ENCODE results near the gene PNMA1. TPM values are rescaled to one million over a fixed set of nuclear protein-coding genes. Genes with fewer than 3 reads are reported as not detected.

The PNMA1 gene
- total RNA-seq, 1 experiment from 2014 or later = 43.3 TPM

DNA sequence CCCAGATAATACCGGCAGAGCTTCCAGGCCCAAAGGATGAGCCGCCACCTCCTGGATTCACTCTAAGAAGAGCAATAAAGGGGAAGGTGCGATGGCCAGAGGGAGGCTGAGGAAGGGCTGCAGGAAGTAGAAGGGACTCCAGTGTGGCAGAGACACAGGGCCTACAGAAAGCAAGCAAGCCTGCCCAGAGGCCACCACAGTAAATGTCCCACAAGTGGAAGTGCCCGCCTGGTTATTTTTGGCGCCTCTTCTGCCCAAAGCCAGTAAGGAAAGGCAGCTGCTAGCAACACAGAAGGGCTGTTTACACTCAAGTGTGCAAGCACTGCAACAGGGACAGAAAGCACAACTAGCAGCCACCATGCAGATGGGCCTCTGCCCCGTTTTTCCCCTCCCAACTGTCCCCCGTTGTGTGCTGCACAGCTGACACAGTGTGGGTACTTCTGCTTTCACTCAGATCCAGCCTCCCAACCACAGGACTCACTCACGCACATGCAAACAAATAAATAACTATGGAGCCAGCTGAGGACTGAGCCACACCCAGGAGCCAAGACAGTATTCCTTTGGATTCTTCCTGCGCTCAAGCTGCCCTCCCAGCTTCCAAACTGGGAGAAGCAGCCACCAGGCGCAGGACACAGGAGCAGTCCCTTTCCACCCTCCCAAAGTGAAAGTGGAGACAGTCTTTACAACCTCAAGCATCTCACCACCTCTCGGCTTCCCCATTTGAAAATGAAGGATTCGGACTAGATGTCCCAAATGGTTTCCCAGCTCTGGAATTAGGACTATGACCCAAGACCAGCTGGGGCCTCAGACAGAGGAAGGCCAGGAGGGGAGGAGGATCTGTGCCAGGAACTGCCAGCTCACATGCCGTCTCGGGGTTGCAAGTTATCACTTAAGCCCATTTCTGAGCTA lies 40.0 kb upstream of the PNMA1 start:
- BruUV-seq (replicated peaks) = no TSS peak
- H3K27ac Mint-ChIP-seq (ENCODE audit: low read depth, unreplicated experiment) = peak overlapping the region; percentile 89
- CTCF ChIA-PET = interaction anchor here (0.5 to 6.5 kb wide), 17 partner anchors 9 to 258 kb away, joined by 3 to 58 read pairs (median 4); no protein-coding TSS in a partner anchor
- H3K4me1 Mint-ChIP-seq (ENCODE audit: insufficient read depth, unreplicated experiment) = peaks cover 71% of the 10 kb centered on the region
- H3K27me3 Mint-ChIP-seq (ENCODE audit: insufficient read depth, unreplicated experiment) = no peaks in the 10 kb centered on the region
- H3K36me3 Mint-ChIP-seq (ENCODE audit: insufficient read depth, unreplicated experiment) = peaks cover 30% of the 10 kb centered on the region
- POLR2A ChIA-PET = interaction anchor here (0.7 to 12.5 kb wide), 19 partner anchors 11 to 264 kb away, joined by 3 to 480 read pairs (median 23); partner anchors contain the start of genes PNMA1, PTGR2 and ZNF410
- intact Hi-C loops (cut with micrococcal nuclease) = loop anchor here (1.0 to 5.0 kb wide), 2 partner anchors 26 to 33 kb away; no protein-coding TSS in a partner anchor
- H3K9me3 Mint-ChIP-seq (ENCODE audit: unreplicated experiment) = no peaks in the 10 kb centered on the region
- H3K4me3 Mint-ChIP-seq (ENCODE audit: unreplicated experiment) = peak overlapping the region; percentile 86
- DNase-seq (ENCODE audit: unreplicated experiment) = peak; percentile 48
- TF ChIP-seq, protein P1, sequence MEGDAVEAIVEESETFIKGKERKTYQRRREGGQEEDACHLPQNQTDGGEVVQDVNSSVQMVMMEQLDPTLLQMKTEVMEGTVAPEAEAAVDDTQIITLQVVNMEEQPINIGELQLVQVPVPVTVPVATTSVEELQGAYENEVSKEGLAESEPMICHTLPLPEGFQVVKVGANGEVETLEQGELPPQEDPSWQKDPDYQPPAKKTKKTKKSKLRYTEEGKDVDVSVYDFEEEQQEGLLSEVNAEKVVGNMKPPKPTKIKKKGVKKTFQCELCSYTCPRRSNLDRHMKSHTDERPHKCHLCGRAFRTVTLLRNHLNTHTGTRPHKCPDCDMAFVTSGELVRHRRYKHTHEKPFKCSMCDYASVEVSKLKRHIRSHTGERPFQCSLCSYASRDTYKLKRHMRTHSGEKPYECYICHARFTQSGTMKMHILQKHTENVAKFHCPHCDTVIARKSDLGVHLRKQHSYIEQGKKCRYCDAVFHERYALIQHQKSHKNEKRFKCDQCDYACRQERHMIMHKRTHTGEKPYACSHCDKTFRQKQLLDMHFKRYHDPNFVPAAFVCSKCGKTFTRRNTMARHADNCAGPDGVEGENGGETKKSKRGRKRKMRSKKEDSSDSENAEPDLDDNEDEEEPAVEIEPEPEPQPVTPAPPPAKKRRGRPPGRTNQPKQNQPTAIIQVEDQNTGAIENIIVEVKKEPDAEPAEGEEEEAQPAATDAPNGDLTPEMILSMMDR (IDR thresholded peaks at IDR 0.05; ENCODE audit: unreplicated experiment) = no peak

DNA sequence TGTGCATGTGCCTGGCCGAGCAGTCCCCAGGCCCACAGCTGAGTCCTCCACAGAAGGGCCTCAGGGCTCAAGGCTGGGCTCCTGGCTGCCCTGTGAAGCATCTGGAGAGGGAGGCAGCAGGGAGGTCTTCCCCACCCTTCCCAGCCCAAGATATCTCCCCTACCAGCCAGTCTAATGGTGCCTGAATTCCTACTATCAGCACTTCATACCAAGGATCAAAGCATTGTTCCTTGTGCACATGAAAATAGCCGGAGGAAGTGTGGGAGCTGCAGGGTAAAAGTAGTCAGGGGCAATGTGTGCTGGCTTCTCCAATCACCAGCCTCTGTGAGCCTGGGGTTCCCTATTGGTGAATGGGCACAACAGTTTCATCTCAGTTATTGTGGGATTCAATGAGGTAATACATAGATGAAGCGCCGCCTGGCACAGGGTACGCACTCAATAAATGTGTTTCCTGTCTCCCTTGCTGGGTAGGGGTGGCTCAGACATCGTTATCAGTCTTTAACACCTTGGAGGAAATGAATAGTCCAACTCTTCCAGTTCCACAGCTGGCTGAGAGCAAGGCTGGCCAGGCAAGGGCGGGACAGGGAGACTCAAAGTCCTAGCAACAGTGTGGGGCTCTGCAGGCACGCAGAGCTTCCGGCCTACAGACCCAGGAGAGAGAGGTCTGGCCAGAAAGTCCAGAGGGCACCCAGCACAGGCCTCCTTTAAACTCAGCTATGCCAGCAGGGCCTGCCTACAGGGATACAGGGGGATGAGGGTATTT lies 39.1 kb upstream of the PNMA1 start:
- Mint-ChIP-seq H3K27ac (ENCODE audit: low read depth, unreplicated experiment) (peak overlapping the region; percentile 89), H3K4me3 (ENCODE audit: unreplicated experiment) (peak overlapping the region; percentile 86), H3K36me3 (ENCODE audit: insufficient read depth, unreplicated experiment) (peaks cover 27% of the 10 kb centered on the region), H3K27me3 (ENCODE audit: insufficient read depth, unreplicated experiment) (no peaks in the 10 kb centered on the region), H3K4me1 (ENCODE audit: insufficient read depth, unreplicated experiment) (peaks cover 77% of the 10 kb centered on the region), H3K9me3 (ENCODE audit: unreplicated experiment) (no peaks in the 10 kb centered on the region)
- TF ChIP-seq, protein P1 (IDR thresholded peaks at IDR 0.05; ENCODE audit: unreplicated experiment) = no peak
- ChIA-PET CTCF (interaction anchor here (0.5 to 6.5 kb wide), 14 partner anchors 9 to 257 kb away, joined by 3 to 58 read pairs (median 4); no protein-coding TSS in a partner anchor), POLR2A (interaction anchor here (1.0 to 12.5 kb wide), 13 partner anchors 11 to 134 kb away, joined by 3 to 480 read pairs (median 32); partner anchors contain the start of genes PNMA1, PTGR2 and ZNF410)
- no peak for DNase-seq (ENCODE audit: unreplicated experiment)
- no TSS peak for BruUV-seq (replicated peaks)
- intact Hi-C loops (cut with micrococcal nuclease) = loop anchor here (1.0 to 5.0 kb wide), 2 partner anchors 25 to 34 kb away; no protein-coding TSS in a partner anchor

DNA sequence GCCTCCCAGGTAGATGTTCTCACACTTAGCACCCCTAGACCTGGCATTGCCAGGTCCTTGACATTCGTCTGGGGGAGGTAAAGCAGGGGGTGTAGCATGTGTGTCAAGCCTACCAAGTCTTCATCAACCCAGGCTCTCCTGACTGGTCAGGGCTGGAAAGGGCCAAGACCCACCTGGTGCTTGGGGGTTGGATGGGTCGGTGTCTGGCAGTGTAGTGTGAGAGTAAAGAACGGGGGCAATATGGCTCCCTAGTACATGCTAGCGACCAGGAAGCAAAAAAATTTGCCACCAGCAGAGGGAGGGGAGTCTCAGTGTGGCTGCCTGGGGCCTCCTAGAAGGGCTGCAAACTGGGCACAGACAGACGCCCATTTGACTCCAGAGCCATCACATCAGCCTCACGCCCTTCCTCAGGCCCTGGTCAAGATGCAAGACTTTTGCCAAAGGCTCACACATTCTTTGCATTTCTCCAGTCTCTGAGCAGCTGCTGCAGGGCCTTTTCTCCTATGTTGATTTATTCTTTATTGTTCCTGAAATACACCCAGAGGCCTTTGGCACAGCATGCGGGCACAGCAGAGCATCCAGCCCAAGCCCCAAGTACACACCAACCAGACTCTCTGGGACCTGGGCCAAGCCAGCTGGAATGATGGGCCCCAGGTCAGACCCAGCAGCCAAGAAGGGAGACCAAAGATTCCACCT lies 38.3 kb upstream of the PNMA1 start:
- Mint-ChIP-seq H3K27ac (ENCODE audit: low read depth, unreplicated experiment) (peak overlapping the region; percentile 89), H3K4me3 (ENCODE audit: unreplicated experiment) (peak overlapping the region; percentile 86), H3K36me3 (ENCODE audit: insufficient read depth, unreplicated experiment) (peaks cover 21% of the 10 kb centered on the region), H3K9me3 (ENCODE audit: unreplicated experiment) (no peaks in the 10 kb centered on the region), H3K27me3 (ENCODE audit: insufficient read depth, unreplicated experiment) (no peaks in the 10 kb centered on the region), H3K4me1 (ENCODE audit: insufficient read depth, unreplicated experiment) (peaks cover 84% of the 10 kb centered on the region)
- intact Hi-C loops (cut with micrococcal nuclease) = loop anchor here (5.0 kb wide), 1 partner anchor 35 kb away; no protein-coding TSS in a partner anchor
- TF ChIP-seq, protein P1 (IDR thresholded peaks at IDR 0.05; ENCODE audit: unreplicated experiment) = peak; percentile 24
- ChIA-PET POLR2A (interaction anchor here (0.7 to 12.5 kb wide), 12 partner anchors 10 to 135 kb away, joined by 3 to 480 read pairs (median 28); partner anchors contain the start of genes PNMA1, PTGR2 and ZNF410), CTCF (interaction anchor here (0.6 to 3.8 kb wide), 9 partner anchors 9 to 78 kb away, joined by 3 to 15 read pairs (median 3); no protein-coding TSS in a partner anchor)
- DNase-seq (ENCODE audit: unreplicated experiment) = peak; percentile 90
- no TSS peak for BruUV-seq (replicated peaks)
